ENCODE data around the gene MNAT1.

GRCh38 chr14:60757567-60758002 is 23.0 kb downstream of the MNAT1 start:
- no peak for TF ChIP-seq CTCF (IDR thresholded peaks at IDR 0.05)
- TF ChIP-seq POLR2AphosphoS5 (IDR thresholded peaks at IDR 0.05): no peak
- TF ChIP-seq POLR2A (IDR thresholded peaks at IDR 0.05): no peak
- TF ChIP-seq EP300 (IDR thresholded peaks at IDR 0.05; ENCODE audit: low read depth): no peak

Data from transverse colon (tissue), 4 donors.